ENCODE results near the gene TSPAN3. TPM values are rescaled to one million over a fixed set of nuclear protein-coding genes. Genes with fewer than 3 reads are reported as not detected.

The TSPAN3 gene
- total RNA-seq, 1 donor from 2014 or later: 359 TPM

DNA sequence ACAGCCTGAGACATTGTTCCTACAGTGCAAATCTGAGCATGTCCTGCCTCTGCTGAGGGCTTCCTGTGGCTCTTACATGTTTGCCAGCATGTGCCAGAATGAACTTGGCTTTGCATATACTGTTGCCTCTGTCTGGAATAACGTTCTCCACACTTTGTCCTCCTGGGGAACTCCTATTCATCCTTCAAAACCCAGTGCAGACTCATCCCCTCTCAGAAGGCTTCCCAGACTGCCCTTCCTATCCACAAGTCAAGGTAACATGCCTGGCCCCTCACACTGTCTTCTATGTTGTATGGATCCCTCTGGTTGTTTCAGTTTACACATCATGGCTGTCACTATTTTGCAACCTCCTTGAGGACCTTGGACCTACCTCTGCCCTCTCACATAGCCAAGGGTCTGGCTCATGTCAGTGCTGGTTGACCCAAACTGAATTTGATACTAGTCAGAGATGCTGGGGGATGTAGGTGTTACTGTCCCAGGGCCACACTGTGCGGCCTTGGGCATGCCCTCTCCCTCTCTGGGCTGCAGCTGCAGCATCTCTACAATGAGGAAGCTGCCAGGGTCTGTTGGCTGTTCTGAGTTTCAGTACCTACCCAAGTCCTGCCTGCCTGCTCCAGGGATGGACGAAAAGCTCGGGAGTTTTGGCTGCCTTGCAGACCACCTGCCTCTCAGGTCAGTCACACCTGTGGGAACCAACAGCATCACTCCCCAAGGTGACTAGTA is 29.0 kb upstream of the TSPAN3 start:
- no peaks in the 10 kb centered on the region for H3K27me3 ChIP-seq
- intact Hi-C loops (cut with DNase I): no loop called here
- no peak for ATAC-seq
- H3K27ac ChIP-seq: no peak overlapping the region
- TF ChIP-seq, protein P1, sequence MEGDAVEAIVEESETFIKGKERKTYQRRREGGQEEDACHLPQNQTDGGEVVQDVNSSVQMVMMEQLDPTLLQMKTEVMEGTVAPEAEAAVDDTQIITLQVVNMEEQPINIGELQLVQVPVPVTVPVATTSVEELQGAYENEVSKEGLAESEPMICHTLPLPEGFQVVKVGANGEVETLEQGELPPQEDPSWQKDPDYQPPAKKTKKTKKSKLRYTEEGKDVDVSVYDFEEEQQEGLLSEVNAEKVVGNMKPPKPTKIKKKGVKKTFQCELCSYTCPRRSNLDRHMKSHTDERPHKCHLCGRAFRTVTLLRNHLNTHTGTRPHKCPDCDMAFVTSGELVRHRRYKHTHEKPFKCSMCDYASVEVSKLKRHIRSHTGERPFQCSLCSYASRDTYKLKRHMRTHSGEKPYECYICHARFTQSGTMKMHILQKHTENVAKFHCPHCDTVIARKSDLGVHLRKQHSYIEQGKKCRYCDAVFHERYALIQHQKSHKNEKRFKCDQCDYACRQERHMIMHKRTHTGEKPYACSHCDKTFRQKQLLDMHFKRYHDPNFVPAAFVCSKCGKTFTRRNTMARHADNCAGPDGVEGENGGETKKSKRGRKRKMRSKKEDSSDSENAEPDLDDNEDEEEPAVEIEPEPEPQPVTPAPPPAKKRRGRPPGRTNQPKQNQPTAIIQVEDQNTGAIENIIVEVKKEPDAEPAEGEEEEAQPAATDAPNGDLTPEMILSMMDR (IDR thresholded peaks at IDR 0.05): no peak
- peaks cover 4% of the 10 kb centered on the region for H3K4me1 ChIP-seq
- no peak overlapping the region for H3K4me3 ChIP-seq
- no peaks in the 10 kb centered on the region for H3K36me3 ChIP-seq
- no peaks in the 10 kb centered on the region for H3K9me3 ChIP-seq
- no peak for DNase-seq

- intact Hi-C loops (cut with DNase I): no loop called here
- H3K4me3 ChIP-seq: no peak overlapping the region
- no peaks in the 10 kb centered on the region for H3K4me1 ChIP-seq
- ATAC-seq (no peak), DNase-seq (no peak)
- TF ChIP-seq, protein P1 (IDR thresholded peaks at IDR 0.05): no peak
- no peaks in the 10 kb centered on the region for H3K9me3 ChIP-seq
- no peaks in the 10 kb centered on the region for H3K36me3 ChIP-seq
- no peak overlapping the region for H3K27ac ChIP-seq
- H3K27me3 ChIP-seq: no peaks in the 10 kb centered on the region
Measured at GRCh38 chr15:77098572-77098971, 27.7 kb upstream of the TSPAN3 start.

- Histone ChIP-seq H3K27ac (no peak overlapping the region), H3K9me3 (no peaks in the 10 kb centered on the region), H3K27me3 (no peaks in the 10 kb centered on the region), H3K4me1 (no peaks in the 10 kb centered on the region), H3K4me3 (no peak overlapping the region), H3K36me3 (no peaks in the 10 kb centered on the region)
- TF ChIP-seq, protein P1 (IDR thresholded peaks at IDR 0.05): no peak
- DNase-seq: no peak
- intact Hi-C loops (cut with DNase I): no loop called here
- ATAC-seq: no peak
Measured at GRCh38 chr15:77097921-77098320, 27.0 kb upstream of the TSPAN3 start.

DNA sequence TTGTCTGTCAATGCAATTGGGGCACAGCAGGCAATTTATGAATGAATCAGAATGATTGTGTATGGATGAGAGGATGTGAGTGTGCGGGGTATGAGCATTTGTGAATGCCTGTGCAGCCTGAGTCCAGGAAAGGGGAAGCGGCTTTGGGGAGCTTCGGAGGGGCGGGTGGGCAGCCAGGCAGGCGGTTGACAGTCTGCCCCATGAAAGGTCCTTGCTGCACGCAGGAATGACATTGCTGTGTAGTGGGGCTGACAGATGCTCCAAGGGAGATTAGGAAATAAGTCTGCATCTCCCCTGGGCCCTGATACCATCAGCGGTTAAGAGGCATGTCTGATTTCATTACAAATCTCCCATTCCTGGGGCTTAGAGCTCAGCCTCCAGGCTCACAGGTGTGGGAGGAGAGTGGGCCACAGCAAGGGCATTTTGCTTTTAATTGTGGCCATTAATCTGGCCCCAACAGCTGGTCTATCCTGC is 26.4 kb upstream of the TSPAN3 start:
- no peaks in the 10 kb centered on the region for H3K4me1 ChIP-seq
- no peaks in the 10 kb centered on the region for H3K9me3 ChIP-seq
- DNase-seq (no peak), ATAC-seq (no peak)
- TF ChIP-seq, protein P1 (IDR thresholded peaks at IDR 0.05): no peak
- H3K36me3 ChIP-seq: no peaks in the 10 kb centered on the region
- intact Hi-C loops (cut with DNase I): no loop called here
- no peaks in the 10 kb centered on the region for H3K27me3 ChIP-seq
- no peak overlapping the region for H3K4me3 ChIP-seq
- no peak overlapping the region for H3K27ac ChIP-seq

DNA sequence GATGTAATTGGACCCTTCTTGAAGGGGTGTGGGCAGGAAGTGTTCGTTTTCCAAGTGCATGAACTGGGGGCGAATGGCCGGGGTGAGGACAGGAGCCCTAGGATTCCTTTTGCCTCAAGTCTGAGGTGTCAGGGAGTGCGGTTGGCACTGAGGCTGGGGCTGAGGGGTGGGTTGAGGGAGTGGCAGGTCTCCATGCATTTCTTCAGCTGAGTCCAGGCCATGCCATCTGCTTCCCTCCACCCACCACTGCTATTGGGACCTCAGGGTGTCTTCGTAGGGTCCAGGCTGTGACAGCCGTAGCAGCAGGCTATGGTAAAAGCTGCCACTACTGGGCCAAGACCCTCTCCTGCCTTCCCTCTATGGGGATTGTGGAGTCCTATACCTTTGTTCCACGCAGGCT is 25.6 kb upstream of the TSPAN3 start:
- Histone ChIP-seq H3K9me3 (no peaks in the 10 kb centered on the region), H3K27ac (no peak overlapping the region), H3K4me1 (no peaks in the 10 kb centered on the region), H3K27me3 (no peaks in the 10 kb centered on the region), H3K36me3 (no peaks in the 10 kb centered on the region), H3K4me3 (no peak overlapping the region)
- intact Hi-C loops (cut with DNase I): no loop called here
- ATAC-seq (no peak), DNase-seq (no peak)
- TF ChIP-seq, protein P1 (IDR thresholded peaks at IDR 0.05): no peak

Measured in upper lobe of right lung (tissue), 1 donor.